GM23338 (cell line): Measurements from ENCODE around the gene C22orf39. TPM values are rescaled to one million over a fixed set of nuclear protein-coding genes. Genes with fewer than 3 reads are reported as not detected.

Source experiments
- ATAC-seq: fragments of 200-7000 bp; cut with Tn5 transposase; 3 replicates; pipeline ENCODE4 v1.9.1; 2020
- DNase-seq: peaks from one replicate; pipeline ENCODE4 v3.0.0-alpha.2; 2015; ENCODE audit warnings: low spot score
- H2AFZ ChIP-seq: fragments of 200-600 bp; sonication (generic); 2 replicates; pipeline ENCODE4 v1.8.0; 2016; ENCODE audit warnings: antibody characterized with exemption, mild to moderate bottlenecking, moderate library complexity
- H3F3A ChIP-seq: fragments of 200-600 bp; sonication (generic); replicated peaks from 2 replicates; pipeline ENCODE4 v1.8.0; 2017; ENCODE audit warnings: antibody characterized with exemption, mixed run types, low read depth
- H3K27ac ChIP-seq: fragments of 200-600 bp; sonication (generic); 2 replicates; pipeline ENCODE4 v1.6.1; 2016; ENCODE audit warnings: low read depth
- H3K27me3 ChIP-seq: fragments of 200-600 bp; sonication (generic); 2 replicates; pipeline ENCODE4 v1.8.0; 2016; ENCODE audit warnings: mild to moderate bottlenecking, mixed run types, moderate library complexity; ENCODE audit not compliant: insufficient read depth
- H3K36me3 ChIP-seq: fragments of 200-600 bp; sonication (generic); 2 replicates; pipeline ENCODE4 v1.8.0; 2016; ENCODE audit warnings: mild to moderate bottlenecking; ENCODE audit not compliant: insufficient read depth
- H3K4me1 ChIP-seq: fragments of 200-600 bp; sonication (generic); 2 replicates; pipeline ENCODE4 v1.8.0; 2016; ENCODE audit warnings: mild to moderate bottlenecking, moderate library complexity; ENCODE audit not compliant: insufficient read depth
- H3K4me2 ChIP-seq: fragments of 200-600 bp; sonication (generic); 2 replicates; pipeline ENCODE4 v1.7.1; 2017; ENCODE audit warnings: mixed run types
- H3K4me3 ChIP-seq: fragments of 200-600 bp; sonication (generic); 2 replicates; pipeline ENCODE4 v1.6.1; 2016; ENCODE audit warnings: mixed run types
- H3K79me2 ChIP-seq: fragments of 200-600 bp; sonication (generic); replicated peaks from 2 replicates; pipeline ENCODE4 v1.8.0; 2017; ENCODE audit warnings: mild to moderate bottlenecking; ENCODE audit not compliant: insufficient read depth
- H3K9me2 ChIP-seq: fragments of 200-600 bp; sonication (generic); 2 replicates; pipeline ENCODE4 v1.8.0; 2017; ENCODE audit not compliant: insufficient read depth
- H4K20me1 ChIP-seq: fragments of 200-600 bp; sonication (generic); replicated peaks from 2 replicates; pipeline ENCODE4 v1.8.0; 2017; ENCODE audit warnings: mild to moderate bottlenecking; ENCODE audit not compliant: insufficient read depth
- H3K27ac Mint-ChIP-seq: 2 replicates; pipeline ENCODE4 v1.8.0; 2020; ENCODE audit warnings: inconsistent platforms, mild to moderate bottlenecking, moderate library complexity, mixed read lengths
- H3K27me3 Mint-ChIP-seq: 3 replicates; pipeline ENCODE4 v1.8.0; 2022; ENCODE audit warnings: low read depth, mild to moderate bottlenecking, moderate library complexity, mixed read lengths, inconsistent platforms; ENCODE audit not compliant: insufficient read depth, poor library complexity
- H3K36me3 Mint-ChIP-seq: 3 replicates; pipeline ENCODE4 v1.8.0; 2021; ENCODE audit warnings: low read depth, mild to moderate bottlenecking, inconsistent platforms, moderate library complexity, mixed read lengths
- H3K4me1 Mint-ChIP-seq: 3 replicates; pipeline ENCODE4 v1.8.0; 2020; ENCODE audit warnings: mild to moderate bottlenecking, inconsistent platforms, mixed read lengths
- H3K4me3 Mint-ChIP-seq: 3 replicates; pipeline ENCODE4 v1.8.0; 2021; ENCODE audit warnings: moderate library complexity, mild to moderate bottlenecking, inconsistent platforms, mixed read lengths
- H3K9me3 Mint-ChIP-seq: 3 replicates; pipeline ENCODE4 v1.8.0; 2020; ENCODE audit warnings: moderate library complexity, mild to moderate bottlenecking, inconsistent platforms, mixed read lengths
- CTCF ChIP-seq, 2 experiments: fragments of 200-600 bp in 1 of 2; sonication (generic) in 1 of 2; conservative IDR thresholded peaks; 2 replicates each; pipeline versions ENCODE4 v1.5.1 to v1.6.1; 2016 to 2017; ENCODE audit warnings: antibody characterized with exemption in 2 of 2, low read depth in 2 of 2, mild to moderate bottlenecking in 2 of 2, moderate library complexity in 1 of 2
- ETS1 ChIP-seq: IDR thresholded peaks from 2 replicates; pipeline ENCODE4 v1.6.1; 2016; ENCODE audit warnings: antibody characterized with exemption
- EZH2phosphoT487 ChIP-seq: fragments of 200-600 bp; sonication (generic); IDR thresholded peaks from one replicate; pipeline ENCODE4 v1.8.1; 2018; ENCODE audit warnings: antibody characterized with exemption; ENCODE audit not compliant: unreplicated experiment
- JUNB ChIP-seq: IDR thresholded peaks from one replicate; pipeline ENCODE4 v1.6.1; 2016; ENCODE audit warnings: antibody characterized with exemption; ENCODE audit not compliant: unreplicated experiment
- NANOG ChIP-seq: IDR thresholded peaks from 2 replicates; pipeline ENCODE4 v1.6.1; 2016; ENCODE audit warnings: antibody characterized with exemption, borderline replicate concordance
- POLR2AphosphoS5 ChIP-seq: IDR thresholded peaks from 2 replicates; pipeline ENCODE4 v1.6.1; 2016; ENCODE audit warnings: antibody characterized with exemption, low read depth
- REST ChIP-seq: IDR thresholded peaks from one replicate; pipeline ENCODE4 v1.6.1; 2018; ENCODE audit warnings: antibody characterized with exemption; ENCODE audit not compliant: unreplicated experiment
- STAT1 ChIP-seq: IDR thresholded peaks from one replicate; pipeline ENCODE4 v1.6.1; 2016; ENCODE audit warnings: antibody characterized with exemption; ENCODE audit not compliant: unreplicated experiment
- ZNF331 ChIP-seq: fragments of 250-450 bp; sonication (Bioruptor Pico); IDR thresholded peaks from 2 replicates; pipeline ENCODE4 v1.5.0; 2020; ENCODE audit warnings: low read depth, mild to moderate bottlenecking, moderate library complexity
- ZNF462 ChIP-seq: fragments of 250-450 bp; sonication (Bioruptor Pico); IDR thresholded peaks from 2 replicates; pipeline ENCODE4 v1.5.0; 2020; ENCODE audit warnings: mild to moderate bottlenecking, moderate library complexity
- polyA plus RNA-seq: library from polyadenylated mRNA; unstranded; fragments of >200 nt; fragmentation: Nextera tagmentation; extraction: Ambion mirVana; gene quantifications from 2 replicates; pipeline ENCODE4 v1.2.1, GENCODE V29; 2016
- total RNA-seq: library from RNA; depleted of rRNA; stranded (reverse); fragments of >200 nt; shearing (Covaris generic); gene quantifications from 2 replicates; pipeline ENCODE4 v1.2.3, GENCODE V29; 2014

Gene C22orf39
- total and polyA plus RNA-seq, 2 experiments from 2014 or later, result 37.4 to 40.2 TPM

- TF ChIP-seq CTCF (conservative IDR thresholded peaks at IDR 0.05; ENCODE audit: low read depth in 2 of 2) (no peak), POLR2AphosphoS5 (no peak), ZNF462 (CRISPR knock-in tag) (no peak)
Measured at GRCh38 chr22:19455033-19455432, 7.5 kb upstream of the C22orf39 start (continued).

- ATAC-seq (no peak), DNase-seq (no peak)
- H3K79me2 ChIP-seq, result no peaks in the 10 kb centered on the region; the same call in 1 of the 2 replicates
- no peak overlapping the region for H3K27ac ChIP-seq
- 0 out of 2 replicates have a peak, but pooled peaks cover 9% of the 10 kb centered on the region for H3F3A ChIP-seq
- H3K4me3 ChIP-seq, result no peak overlapping the region
- H3K27me3 ChIP-seq, result no peaks in the 10 kb centered on the region
- H3K36me3 Mint-ChIP-seq, result peaks cover 77% of the 10 kb centered on the region
- H3K9me2 ChIP-seq, result no peaks in the 10 kb centered on the region
- peaks cover 2% of the 10 kb centered on the region for H3K27me3 Mint-ChIP-seq
- peaks cover 17% of the 10 kb centered on the region for H4K20me1 ChIP-seq
- no peaks in the 10 kb centered on the region for H3K9me3 Mint-ChIP-seq
- no peak overlapping the region for H3K4me2 ChIP-seq
- no peak overlapping the region for H3K4me3 Mint-ChIP-seq
- H2AFZ ChIP-seq, result no peak overlapping the region
- H3K4me1 Mint-ChIP-seq, result peaks cover 7% of the 10 kb centered on the region
- H3K36me3 ChIP-seq, result peaks cover 38% of the 10 kb centered on the region
- H3K27ac Mint-ChIP-seq, result no peak overlapping the region
- H3K4me1 ChIP-seq, result no peaks in the 10 kb centered on the region
- TF ChIP-seq JUNB, result no peak
- no peak for TF ChIP-seq STAT1
- no peak for TF ChIP-seq POLR2AphosphoS5
- no peak for TF ChIP-seq ETS1
- no peak for TF ChIP-seq REST
- no peak for TF ChIP-seq ZNF331 (CRISPR knock-in tag)
- no peak for TF ChIP-seq NANOG
- TF ChIP-seq CTCF (conservative IDR thresholded peaks at IDR 0.05; ENCODE audit: low read depth in 2 of 2), result no peak
- TF ChIP-seq EZH2phosphoT487, result no peak
Measured at GRCh38 chr22:19454156-19454555, 6.6 kb upstream of the C22orf39 start.
